ENCODE data around the gene RNF115.
A peak's percentile ranks its signal among the peaks of the same experiment; 100 is the strongest.

Gene RNF115

GRCh38 chr1:145695821-145696629 is 127.9 kb downstream of the RNF115 start:
- Histone ChIP-seq H3K9ac (no peak overlapping the region), H3K27ac (no peak overlapping the region), H3K4me2 (peak overlapping the region in 5 of 11 experiments; percentile 1 to 47 (median 32); a peak in 9 of 22 replicates), H3K27me3 (no peaks in the 10 kb centered on the region), H3K4me3 (no peak overlapping the region), H3K9me3 (replicated peaks in 1 of 11) (no peaks in the 10 kb centered on the region), H3K36me3 (no peaks in the 10 kb centered on the region), H4K20me1 (no peaks in the 10 kb centered on the region), H3K4me1 (peaks cover 3 to 24% (median 15%) of the 10 kb centered on the region in 10 experiments)
- TF ChIP-seq Cebpa-rat (IDR thresholded peaks at IDR 0.05), result no peak

- Histone ChIP-seq H3K4me1 (peaks cover 18 to 36% (median 29%) of the 10 kb centered on the region in 10 experiments), H3K9me3 (replicated peaks in 1 of 11) (no peaks in the 10 kb centered on the region), H3K9ac (no peak overlapping the region), H4K20me1 (no peaks in the 10 kb centered on the region; a peak in 1 of 22 replicates), H3K27me3 (no peaks in the 10 kb centered on the region), H3K4me2 (no peak overlapping the region), H3K27ac (no peak overlapping the region), H3K4me3 (no peak overlapping the region), H3K36me3 (no peaks in the 10 kb centered on the region)
- no peak for TF ChIP-seq Cebpa-rat (IDR thresholded peaks at IDR 0.05)
Measured at GRCh38 chr1:145692785-145693443, 131.0 kb downstream of the RNF115 start.

GRCh38 chr1:145690587-145691558 is 133.0 kb downstream of the RNF115 start:
- Histone ChIP-seq H3K4me1 (peaks cover 18 to 21% (median 20%) of the 10 kb centered on the region in 10 experiments), H3K27me3 (no peaks in the 10 kb centered on the region), H4K20me1 (no peaks in the 10 kb centered on the region; a peak in 1 of 22 replicates), H3K4me2 (peak overlapping the region; percentile 10 to 70 (median 46); a peak in 20 of 22 replicates), H3K4me3 (no peak overlapping the region), H3K9me3 (replicated peaks in 1 of 11) (no peaks in the 10 kb centered on the region), H3K36me3 (no peaks in the 10 kb centered on the region), H3K9ac (no peak overlapping the region; a peak in 2 of 22 replicates), H3K27ac (peak overlapping the region in 7 of 11 experiments; percentile 12 to 44 (median 38); a peak in 10 of 22 replicates)
- TF ChIP-seq Cebpa-rat (IDR thresholded peaks at IDR 0.05), result 0 out of 22 replicates have a peak, but pooled peaks of 2 of the 11 experiments have one; percentile 26 to 33

GRCh38 chr1:145689922-145690321 is 134.0 kb downstream of the RNF115 start:
- Histone ChIP-seq H3K36me3 (no peaks in the 10 kb centered on the region), H3K9me3 (replicated peaks in 1 of 11) (no peaks in the 10 kb centered on the region), H3K4me3 (no peak overlapping the region), H3K27me3 (no peaks in the 10 kb centered on the region), H3K9ac (no peak overlapping the region; a peak in 1 of 22 replicates), H3K4me1 (peaks cover 18 to 21% (median 19%) of the 10 kb centered on the region in 10 experiments), H3K27ac (peak overlapping the region in 1 of 11 experiments; percentile 40; a peak in 1 of 22 replicates), H4K20me1 (no peaks in the 10 kb centered on the region; a peak in 1 of 22 replicates), H3K4me2 (peak overlapping the region in 10 of 11 experiments; percentile 11 to 70 (median 48); a peak in 18 of 22 replicates)
- TF ChIP-seq Cebpa-rat (IDR thresholded peaks at IDR 0.05), result no peak

GRCh38 chr1:145688924-145689323 is 135.0 kb downstream of the RNF115 start:
- no peaks in the 10 kb centered on the region for H3K9me3 ChIP-seq (replicated peaks in 1 of 11)
- H3K27ac ChIP-seq, result no peak overlapping the region
- no peak overlapping the region for H3K4me3 ChIP-seq
- H3K36me3 ChIP-seq, result no peaks in the 10 kb centered on the region
- no peak for TF ChIP-seq Cebpa-rat (IDR thresholded peaks at IDR 0.05)
- no peak overlapping the region for H3K9ac ChIP-seq
- H4K20me1 ChIP-seq, result no peaks in the 10 kb centered on the region; a peak in 1 of 22 replicates
- no peak overlapping the region for H3K4me2 ChIP-seq
- H3K4me1 ChIP-seq, result peaks cover 18 to 21% (median 19%) of the 10 kb centered on the region in 10 experiments
- H3K27me3 ChIP-seq, result no peaks in the 10 kb centered on the region

Data from BLaER1 treated with 17β-estradiol and CSF1 and Interleukin-3, amounts not matched to agents 10 nM and 100 nM (cell line).